ENCODE measurements around the gene DPP9.

Gene DPP9

DNA sequence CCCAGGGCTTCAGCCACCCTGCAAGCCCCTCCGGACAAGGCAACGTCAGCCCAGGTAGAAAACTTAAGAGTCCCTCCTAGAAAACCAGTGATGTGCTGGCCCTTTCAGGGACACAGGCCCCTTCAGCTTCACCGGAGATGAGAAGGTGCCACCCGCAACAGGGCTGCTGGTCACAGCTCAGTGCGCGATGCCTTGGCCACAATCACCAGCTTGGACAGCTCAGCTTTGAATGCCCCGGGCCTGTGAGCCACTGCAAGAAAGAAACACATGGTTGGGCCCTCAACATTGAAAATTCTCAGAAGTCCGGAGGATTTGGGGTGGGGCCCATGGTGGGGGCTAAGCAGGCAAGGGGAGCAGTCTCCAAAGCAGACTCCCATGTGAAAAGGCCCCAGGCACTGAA is 65.8 kb downstream of the DPP9 start:
- no peak for TF ChIP-seq CTCF (conservative IDR thresholded peaks at IDR 0.05; ENCODE audit: low read length)
- no peak overlapping the region for H3K4me3 ChIP-seq (ENCODE audit: low read length)

DNA sequence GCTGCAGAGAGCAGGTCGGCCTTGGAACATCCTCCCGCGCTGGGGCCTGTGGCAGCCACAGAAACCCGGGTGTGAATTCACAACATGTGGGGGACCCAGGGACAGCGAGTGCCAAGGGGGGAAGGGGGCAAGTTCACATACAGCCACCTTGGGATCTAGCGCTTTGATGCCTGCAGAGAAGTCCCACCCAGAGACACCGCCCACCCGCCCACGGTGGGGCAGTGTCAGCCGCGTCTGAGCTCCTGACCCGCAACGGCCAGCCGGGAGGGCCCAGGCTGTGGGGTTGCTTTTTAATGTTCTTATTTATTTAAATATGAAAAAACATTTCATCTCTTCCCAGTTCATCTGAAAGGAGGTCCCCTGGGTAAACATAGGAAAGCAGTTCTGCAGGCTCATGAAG is 66.4 kb downstream of the DPP9 start:
- no peak overlapping the region for H3K4me3 ChIP-seq (ENCODE audit: low read length)
- DNase-seq (ENCODE audit: low read depth) = no peak
- TF ChIP-seq CTCF (conservative IDR thresholded peaks at IDR 0.05; ENCODE audit: low read length) = no peak

More for the DNA sequence above, 65.8 kb downstream of the DPP9 start:
- DNase-seq (ENCODE audit: low read depth) = no peak

GRCh38 chr19:4656102-4656501 is 67.5 kb downstream of the DPP9 start:
- no peak for DNase-seq (ENCODE audit: low read depth)
- no peak for TF ChIP-seq CTCF (conservative IDR thresholded peaks at IDR 0.05; ENCODE audit: low read length)
- no peak overlapping the region for H3K4me3 ChIP-seq (ENCODE audit: low read length)

GRCh38 chr19:4654437-4655361 is 68.9 kb downstream of the DPP9 start:
- no peak overlapping the region for H3K4me3 ChIP-seq (ENCODE audit: low read length)
- no peak for TF ChIP-seq CTCF (conservative IDR thresholded peaks at IDR 0.05; ENCODE audit: low read length)
- DNase-seq (ENCODE audit: low read depth) = no peak

DNA sequence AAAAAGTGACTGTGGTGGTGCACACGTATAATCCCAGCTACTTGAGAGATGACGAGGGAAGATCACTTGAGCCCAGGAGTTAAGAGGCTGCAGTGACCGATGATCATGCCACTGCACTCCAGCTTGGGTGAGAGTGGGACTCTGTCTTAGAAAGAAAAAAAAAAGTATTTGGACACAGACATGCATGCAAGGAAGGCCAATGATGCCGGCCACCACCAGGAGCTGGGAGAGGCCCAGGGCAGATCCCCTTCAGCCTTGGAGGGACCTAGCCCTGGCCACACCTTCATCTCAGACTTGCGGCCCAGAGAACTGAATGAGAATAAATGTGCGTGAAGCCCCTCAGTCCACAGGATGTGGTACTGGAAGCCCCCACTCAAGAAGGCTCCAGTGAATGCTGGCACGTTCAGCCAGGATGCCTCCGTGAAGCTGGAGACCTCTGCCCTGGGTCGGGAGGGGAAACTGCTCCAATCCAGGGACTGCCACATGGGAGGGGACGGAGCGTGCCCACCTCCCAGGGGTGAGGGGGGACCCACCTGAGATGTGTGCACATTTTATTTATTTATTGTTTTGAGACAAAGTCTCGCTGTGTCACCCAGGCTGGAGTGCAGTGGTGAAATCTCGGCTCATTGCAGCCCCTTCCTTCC is 69.7 kb downstream of the DPP9 start:
- no peak overlapping the region for H3K4me3 ChIP-seq (ENCODE audit: low read length)
- no peak for DNase-seq (ENCODE audit: low read depth)
- no peak for TF ChIP-seq CTCF (conservative IDR thresholded peaks at IDR 0.05; ENCODE audit: low read length)

GRCh38 chr19:4652075-4652474 is 71.6 kb downstream of the DPP9 start:
- no peak for TF ChIP-seq CTCF (conservative IDR thresholded peaks at IDR 0.05; ENCODE audit: low read length)
- no peak overlapping the region for H3K4me3 ChIP-seq (ENCODE audit: low read length)
- DNase-seq (ENCODE audit: low read depth) = no peak

- DNase-seq (ENCODE audit: low read depth) = no peak
- no peak overlapping the region for H3K4me3 ChIP-seq (ENCODE audit: low read length)
- TF ChIP-seq CTCF (conservative IDR thresholded peaks at IDR 0.05; ENCODE audit: low read length) = no peak
These were observed 73.5 kb downstream of the DPP9 start for GRCh38 chr19:4650159-4650558.
